ENCODE data around the gene DLG5.

DLG5 gene

GRCh38 chr10:77881636-77882035 is 44.9 kb downstream of the DLG5 start:
- TF ChIP-seq CTCF (IDR thresholded peaks at IDR 0.05; ENCODE audit: control insufficient read depth, insufficient read depth, low read depth, low read length, missing control alignments): no peak
- H3K4me3 ChIP-seq (ENCODE audit: control insufficient read depth, low read depth, low read length): no peak overlapping the region
- no peak for DNase-seq (ENCODE audit: low read depth)

DNA sequence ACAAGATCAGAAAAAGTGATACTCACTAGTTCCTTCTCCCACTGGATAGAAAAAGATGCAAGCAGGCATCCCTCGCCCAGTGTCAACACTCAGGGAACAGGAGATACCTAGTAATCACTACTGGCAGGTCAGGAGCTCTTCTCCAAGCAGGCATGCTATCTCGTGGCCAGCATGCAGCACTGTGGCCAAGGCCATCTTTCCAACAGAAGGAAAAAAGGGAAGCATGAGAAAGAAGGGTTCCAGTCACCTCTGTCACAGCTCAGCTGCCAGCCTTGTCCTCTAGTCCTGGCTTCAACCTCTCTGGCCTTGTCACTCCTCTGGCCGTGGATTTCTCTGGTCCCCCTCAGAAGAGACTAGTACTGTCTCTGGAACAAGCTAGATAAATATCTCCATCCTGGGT is 45.3 kb downstream of the DLG5 start:
- TF ChIP-seq CTCF (IDR thresholded peaks at IDR 0.05; ENCODE audit: control insufficient read depth, insufficient read depth, low read depth, low read length, missing control alignments): no peak
- H3K4me3 ChIP-seq (ENCODE audit: control insufficient read depth, low read depth, low read length): no peak overlapping the region
- no peak for DNase-seq (ENCODE audit: low read depth)

DNA sequence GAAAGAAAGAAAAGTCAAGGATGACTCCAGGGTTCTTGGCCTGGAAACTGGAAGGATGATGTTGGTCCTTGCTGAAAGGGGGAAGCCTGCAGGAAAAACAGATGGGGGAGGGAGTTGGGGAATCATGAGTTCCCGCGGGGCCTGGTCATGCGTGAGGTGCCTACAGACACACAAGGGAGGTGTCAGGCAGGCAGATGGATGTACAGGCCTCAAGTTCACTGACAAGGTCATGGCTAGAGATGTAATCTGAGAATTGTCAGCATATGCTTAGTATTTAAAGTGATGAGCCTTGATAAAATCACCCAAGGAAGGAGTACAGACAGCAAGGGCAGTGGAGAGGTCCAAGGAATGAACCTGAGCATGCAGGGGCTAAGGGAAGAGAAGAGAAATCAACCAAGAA is 46.8 kb downstream of the DLG5 start:
- no peak for DNase-seq (ENCODE audit: low read depth)
- H3K4me3 ChIP-seq (ENCODE audit: control insufficient read depth, low read depth, low read length): no peak overlapping the region
- no peak for TF ChIP-seq CTCF (IDR thresholded peaks at IDR 0.05; ENCODE audit: control insufficient read depth, insufficient read depth, low read depth, low read length, missing control alignments)

DNA sequence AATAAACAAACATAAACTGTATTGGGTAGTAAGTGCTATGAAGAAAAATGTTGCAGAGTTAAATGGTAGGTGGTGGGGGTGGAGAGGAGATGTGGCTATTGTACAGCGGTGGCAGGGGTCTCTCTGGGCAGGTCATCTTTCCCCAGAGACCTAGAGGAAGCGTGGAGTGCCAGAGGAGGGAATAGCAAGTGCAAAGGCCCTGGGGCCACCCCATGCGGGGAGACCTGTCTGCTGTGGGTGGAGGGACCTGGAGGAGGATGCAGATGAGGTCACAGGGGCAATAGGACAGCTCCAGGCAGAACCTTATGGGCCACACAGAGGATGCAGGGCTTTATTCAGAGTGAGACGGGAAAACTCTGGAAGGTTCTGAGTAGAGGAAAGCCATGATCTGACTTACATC is 47.5 kb downstream of the DLG5 start:
- no peak overlapping the region for H3K4me3 ChIP-seq (ENCODE audit: control insufficient read depth, low read depth, low read length)
- no peak for TF ChIP-seq CTCF (IDR thresholded peaks at IDR 0.05; ENCODE audit: control insufficient read depth, insufficient read depth, low read depth, low read length, missing control alignments)
- no peak for DNase-seq (ENCODE audit: low read depth)

DNA sequence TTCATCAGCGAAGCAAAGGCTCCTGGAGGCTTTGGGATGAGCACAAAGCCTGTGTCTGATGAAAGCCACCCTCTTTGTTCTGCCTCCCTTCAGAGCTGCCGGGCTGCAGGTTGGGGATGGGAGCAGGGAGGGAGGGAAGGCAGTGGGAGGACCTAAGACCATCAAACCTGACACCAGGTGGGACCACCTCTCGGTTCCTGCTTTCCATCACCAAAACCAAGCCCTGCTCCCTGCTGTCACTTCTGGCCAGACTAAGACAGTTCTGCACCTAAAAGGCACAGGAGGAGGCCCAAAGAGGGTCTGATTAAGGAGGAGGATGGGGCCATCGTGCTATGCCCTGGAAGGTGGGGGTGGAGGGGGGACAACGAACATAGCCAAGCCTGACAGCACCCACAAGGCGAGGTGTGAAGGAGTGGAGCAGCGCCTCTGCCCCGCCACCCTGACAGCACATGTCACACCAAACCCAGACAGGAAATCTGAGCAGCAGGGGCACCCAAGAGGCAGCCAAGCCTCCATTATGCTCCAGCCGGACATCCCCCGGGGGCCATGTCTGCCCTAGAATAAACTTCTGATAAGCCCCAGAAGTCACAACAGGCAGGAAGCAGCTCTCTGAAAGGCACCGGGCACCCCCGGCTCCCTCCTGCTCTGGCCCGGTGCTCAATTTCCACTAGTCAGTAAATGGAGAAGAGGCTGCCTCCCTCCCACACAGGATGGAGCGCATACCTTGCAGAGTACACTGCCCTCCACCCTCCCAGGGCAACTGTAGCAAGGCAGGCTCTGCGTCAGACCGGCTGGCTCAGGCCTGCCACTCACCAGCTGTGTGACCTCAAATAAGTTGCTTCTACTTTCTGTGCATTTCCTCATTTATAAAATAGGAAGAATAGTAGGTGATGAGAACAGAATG is 48.9 kb downstream of the DLG5 start:
- TF ChIP-seq CTCF (IDR thresholded peaks at IDR 0.05; ENCODE audit: control insufficient read depth, insufficient read depth, low read depth, low read length, missing control alignments): no peak
- H3K4me3 ChIP-seq (ENCODE audit: control insufficient read depth, low read depth, low read length): no peak overlapping the region
- no peak for DNase-seq (ENCODE audit: low read depth)

DNA sequence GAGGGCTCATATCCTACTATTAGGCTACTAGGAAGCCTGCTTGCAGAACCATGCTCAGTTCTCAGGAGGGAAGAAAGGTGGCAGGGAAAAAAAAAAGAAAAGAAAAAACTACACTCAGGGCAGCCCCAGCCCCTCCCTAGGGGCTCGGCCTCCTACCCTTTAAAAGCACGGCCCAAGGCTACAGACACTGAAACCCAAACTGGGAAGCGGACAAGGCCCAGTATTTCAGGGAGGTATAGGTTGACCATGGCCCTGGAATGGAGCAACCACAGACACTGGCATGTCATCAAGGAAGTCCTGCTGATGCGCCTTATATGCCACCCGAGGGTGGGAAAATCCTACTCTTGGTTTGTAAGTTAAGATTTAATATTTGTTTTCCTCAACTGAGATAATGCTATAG is 50.8 kb downstream of the DLG5 start:
- no peak for TF ChIP-seq CTCF (IDR thresholded peaks at IDR 0.05; ENCODE audit: control insufficient read depth, insufficient read depth, low read depth, low read length, missing control alignments)
- H3K4me3 ChIP-seq (ENCODE audit: control insufficient read depth, low read depth, low read length): no peak overlapping the region
- no peak for DNase-seq (ENCODE audit: low read depth)
